ENCODE measurements around the gene CCDC171. TPM values are rescaled to one million over a fixed set of nuclear protein-coding genes. Genes with fewer than 3 reads are reported as not detected.

The CCDC171 gene
- total and polyA plus RNA-seq, 2 of the 13 experiments (the other 11 are each of a cell fraction or from before 2014, with no cell fraction given), result 0.95 to 2.5 TPM

- TF ChIP-seq ZBTB26 (CRISPR knock-in tag; IDR thresholded peaks at IDR 0.05; ENCODE audit: borderline replicate concordance), result no peak
- TF ChIP-seq ZNF883 (CRISPR knock-in tag; IDR thresholded peaks at IDR 0.05; ENCODE audit: not compliant biosample characterization), result no peak
- no peak for TF ChIP-seq ZBTB42 (CRISPR knock-in tag; IDR thresholded peaks at IDR 0.05)
- TF ChIP-seq ZBTB7A (CRISPR knock-in tag; IDR thresholded peaks at IDR 0.05), result no peak
- TF ChIP-seq YEATS2 (CRISPR knock-in tag; IDR thresholded peaks at IDR 0.05; ENCODE audit: borderline replicate concordance), result no peak
- TF ChIP-seq TERF1 (CRISPR knock-in tag; IDR thresholded peaks at IDR 0.05), result no peak
- no peak for TF ChIP-seq ARID4A (CRISPR knock-in tag; IDR thresholded peaks at IDR 0.05; ENCODE audit: borderline replicate concordance)
- no peak for TF ChIP-seq POLR2A (IDR thresholded peaks at IDR 0.05; ENCODE audit: insufficient read depth in 1 of 2, low read depth in 2 of 2, low read length in 2 of 2)
Observed at GRCh38 chr9:15635752-15636151, 82.9 kb downstream of the CCDC171 start (continued).

All from HepG2 (cell line).